ENCODE measurements around the gene NBEAL2. TPM values are rescaled to one million over a fixed set of nuclear protein-coding genes. Genes with fewer than 3 reads are reported as not detected.
"Not testable (repeated sequence)": the region's sequence is repeated elsewhere in the genome, so short reads cannot be mapped to it uniquely, and the experiment has no call there.

NBEAL2 gene
- total RNA-seq, 1 donor from 2014 or later: 12.2 TPM

DNA sequence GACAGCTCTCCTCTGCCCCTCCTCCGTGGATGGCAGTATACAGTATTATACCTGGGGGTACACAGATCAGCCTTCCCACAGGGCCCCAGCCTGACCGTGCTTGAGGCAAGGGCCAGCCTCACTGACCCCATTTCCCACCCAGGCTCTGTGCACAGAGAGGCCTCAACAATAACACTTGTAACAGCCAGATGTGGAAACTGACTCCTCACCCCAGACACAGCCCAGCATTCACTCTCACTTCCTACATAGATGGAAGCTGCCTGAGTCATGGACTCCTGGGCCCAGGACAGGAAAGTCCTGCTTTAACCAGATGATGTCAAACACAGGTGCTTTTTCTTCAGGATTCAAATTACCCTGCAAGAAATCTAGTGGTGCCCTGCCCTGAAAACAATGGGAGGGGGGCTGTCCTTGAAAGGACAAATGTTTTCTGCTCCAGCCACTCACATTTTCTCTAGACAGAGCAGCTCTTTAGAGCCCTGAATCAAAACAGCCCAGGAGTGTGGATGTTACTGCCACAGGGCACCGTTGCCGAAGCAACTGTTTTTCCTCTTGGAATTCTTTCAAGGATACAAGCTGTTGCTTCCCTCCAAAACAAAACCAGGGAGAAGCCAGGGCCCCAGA lies 19.3 kb upstream of the NBEAL2 start:
- DNase-seq (ENCODE audit: low spot score): no peak
- peak; percentile 11 for ATAC-seq

DNA sequence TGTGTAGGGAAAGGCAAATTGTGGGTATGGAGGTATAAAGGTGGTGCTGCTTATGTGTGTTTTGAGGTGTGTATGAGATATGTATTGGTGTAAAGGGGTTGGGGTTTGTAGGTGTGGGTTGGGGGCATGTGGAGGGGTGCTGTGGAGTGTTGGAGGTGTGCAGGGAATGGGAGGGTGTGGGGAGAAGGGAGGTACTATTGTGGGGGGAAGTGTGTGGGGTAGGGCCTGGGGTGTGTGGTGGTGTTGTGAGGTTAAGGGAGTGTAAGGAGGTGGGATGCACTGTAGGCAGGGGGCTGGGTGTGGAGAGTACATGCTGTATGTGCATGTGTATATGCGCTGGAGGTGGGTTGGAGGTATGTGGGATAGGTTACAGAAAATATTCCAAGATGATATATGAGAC lies 18.6 kb upstream of the NBEAL2 start:
- ATAC-seq (no peak), DNase-seq (ENCODE audit: low spot score) (no peak)

DNA sequence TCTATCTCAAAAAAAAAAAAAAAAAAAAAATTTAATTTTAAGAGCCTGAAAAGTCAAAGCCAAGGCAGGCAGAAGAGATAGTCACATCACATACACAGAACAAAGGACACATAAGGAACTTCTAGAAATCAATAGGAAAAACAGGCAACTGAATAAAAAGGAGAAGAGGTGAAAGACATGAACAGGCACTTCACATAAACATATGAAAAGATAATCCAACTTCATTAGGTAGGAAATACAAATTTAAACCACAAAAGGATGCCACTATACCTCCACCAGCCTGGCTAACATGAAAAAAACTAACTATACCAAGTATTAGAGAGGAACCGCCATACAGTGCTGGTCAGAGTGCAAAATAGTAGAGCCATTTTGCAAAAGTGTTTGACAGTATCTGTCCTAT lies 17.0 kb upstream of the NBEAL2 start:
- no peak for DNase-seq (ENCODE audit: low spot score)
- no peak for ATAC-seq

DNA sequence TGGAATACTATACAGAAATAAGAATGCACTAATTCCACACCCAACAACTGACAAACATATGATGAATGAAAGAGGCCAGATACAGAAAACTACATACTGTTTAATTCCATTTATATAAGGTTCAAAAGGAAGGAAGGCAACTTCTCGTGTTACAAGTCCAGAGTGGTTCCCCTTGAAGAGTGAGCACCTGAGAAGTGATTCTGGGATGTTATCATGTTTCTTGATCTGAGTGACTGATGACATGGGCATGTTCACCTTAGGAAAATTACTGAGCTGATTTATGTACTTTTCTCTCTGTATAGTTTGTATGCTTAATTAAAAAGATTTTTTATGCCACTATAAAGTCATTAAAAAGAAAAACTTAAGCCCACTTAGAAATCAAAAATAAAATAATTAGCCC lies 16.5 kb upstream of the NBEAL2 start:
- no peak for ATAC-seq
- DNase-seq (ENCODE audit: low spot score): no peak

DNA sequence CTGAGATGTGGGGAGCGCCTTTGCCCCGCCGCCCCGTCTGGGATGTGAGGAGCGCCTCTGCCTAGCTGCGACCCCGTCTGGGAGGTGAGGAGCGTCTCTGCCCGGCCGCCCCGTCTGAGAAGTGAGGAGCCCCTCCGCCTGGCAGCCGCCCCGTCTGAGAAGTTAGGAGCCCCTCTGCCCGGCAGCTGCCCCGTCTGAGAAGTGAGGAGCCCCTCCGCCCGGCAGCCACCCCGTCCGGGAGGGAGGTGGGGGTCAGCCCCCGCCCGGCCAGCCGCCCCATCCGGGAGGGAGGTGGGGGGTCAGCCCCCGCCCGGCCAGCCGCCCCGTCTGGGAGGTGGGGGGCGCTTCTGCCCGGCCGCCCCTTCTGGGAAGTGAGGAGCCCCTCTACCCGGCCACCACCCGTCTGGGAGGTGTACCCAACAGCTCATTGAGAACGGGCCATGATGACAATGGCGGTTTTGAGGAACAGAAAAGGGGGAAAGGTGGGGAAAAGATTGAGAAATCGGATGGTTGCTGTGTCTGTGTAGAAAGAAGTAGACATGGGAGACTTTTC lies 15.4 kb upstream of the NBEAL2 start:
- DNase-seq (ENCODE audit: low spot score); ATAC-seq: not testable (repeated sequence)

DNA sequence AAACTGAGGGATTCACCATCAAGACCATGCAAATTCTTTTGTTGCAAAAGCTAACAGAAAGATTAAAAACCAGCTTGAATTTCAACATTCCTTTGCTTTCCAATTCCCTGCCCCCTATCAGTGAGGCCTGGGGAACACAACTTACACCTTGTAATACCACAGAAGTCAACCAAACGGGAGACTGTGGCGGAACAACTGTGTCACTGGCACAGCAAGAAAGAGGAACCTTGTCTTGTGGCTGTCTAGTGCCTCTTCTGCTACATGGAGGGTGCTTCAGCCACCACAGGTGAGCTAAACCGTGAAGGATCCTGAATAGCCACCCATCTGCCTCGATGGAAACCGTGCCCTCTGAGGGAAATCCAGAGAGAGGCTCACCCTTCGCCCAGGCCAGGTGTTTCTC lies 14.3 kb upstream of the NBEAL2 start:
- ATAC-seq: no peak
- no peak for DNase-seq (ENCODE audit: low spot score)

DNA sequence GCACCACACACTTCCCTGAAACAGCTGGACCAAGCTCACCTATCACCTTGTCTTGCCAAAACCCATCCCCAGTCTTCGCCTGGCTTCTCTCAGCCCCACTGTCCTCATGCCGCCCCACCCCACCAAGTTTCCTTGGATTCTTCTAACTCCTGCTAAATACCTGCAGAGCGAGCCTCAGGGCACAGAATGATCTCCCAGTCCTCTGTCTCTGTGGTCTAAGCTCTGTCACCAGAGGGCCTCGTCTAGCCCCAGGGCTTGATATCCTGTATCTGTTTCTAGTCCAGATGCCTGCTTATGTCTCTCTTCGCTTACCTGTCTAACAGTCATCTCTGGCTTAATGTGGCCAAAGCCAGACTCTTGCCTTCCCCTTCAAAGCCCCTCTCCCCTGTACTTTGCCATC lies 12.7 kb upstream of the NBEAL2 start:
- DNase-seq (ENCODE audit: low spot score) (no peak), ATAC-seq (no peak)

DNA sequence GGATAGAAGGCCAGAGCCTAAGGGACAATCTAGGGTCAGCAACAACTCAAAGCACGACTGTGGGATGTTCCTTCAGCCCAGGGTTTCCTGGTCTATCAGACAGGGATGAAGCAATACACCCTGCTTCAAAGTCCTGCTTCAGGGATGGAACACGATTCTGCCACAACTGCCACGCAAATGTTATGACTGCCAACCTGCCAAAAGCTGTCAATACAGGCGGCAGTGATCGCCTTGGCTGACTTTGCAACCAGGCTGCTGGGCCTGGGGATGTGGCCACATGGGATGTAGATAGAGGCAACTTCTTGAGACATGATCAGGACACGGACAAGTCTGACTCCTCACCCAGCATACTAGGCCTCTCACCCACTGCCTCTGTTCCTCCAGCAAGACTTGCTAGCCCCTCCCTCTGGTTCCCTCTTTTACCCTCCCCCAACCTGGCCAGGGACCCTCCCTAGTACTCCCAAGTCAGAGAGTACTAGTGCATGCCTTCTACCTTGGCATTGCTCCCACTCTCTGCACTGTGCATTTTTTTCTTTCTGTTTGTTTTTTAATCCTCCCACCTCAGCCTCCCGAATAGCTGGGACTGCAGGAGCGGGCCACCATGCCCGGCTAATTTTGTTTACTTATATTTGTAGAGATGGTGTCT lies 10.6 kb upstream of the NBEAL2 start:
- peak; percentile 58 for ATAC-seq
- DNase-seq (ENCODE audit: low spot score): peak; percentile 86

DNA sequence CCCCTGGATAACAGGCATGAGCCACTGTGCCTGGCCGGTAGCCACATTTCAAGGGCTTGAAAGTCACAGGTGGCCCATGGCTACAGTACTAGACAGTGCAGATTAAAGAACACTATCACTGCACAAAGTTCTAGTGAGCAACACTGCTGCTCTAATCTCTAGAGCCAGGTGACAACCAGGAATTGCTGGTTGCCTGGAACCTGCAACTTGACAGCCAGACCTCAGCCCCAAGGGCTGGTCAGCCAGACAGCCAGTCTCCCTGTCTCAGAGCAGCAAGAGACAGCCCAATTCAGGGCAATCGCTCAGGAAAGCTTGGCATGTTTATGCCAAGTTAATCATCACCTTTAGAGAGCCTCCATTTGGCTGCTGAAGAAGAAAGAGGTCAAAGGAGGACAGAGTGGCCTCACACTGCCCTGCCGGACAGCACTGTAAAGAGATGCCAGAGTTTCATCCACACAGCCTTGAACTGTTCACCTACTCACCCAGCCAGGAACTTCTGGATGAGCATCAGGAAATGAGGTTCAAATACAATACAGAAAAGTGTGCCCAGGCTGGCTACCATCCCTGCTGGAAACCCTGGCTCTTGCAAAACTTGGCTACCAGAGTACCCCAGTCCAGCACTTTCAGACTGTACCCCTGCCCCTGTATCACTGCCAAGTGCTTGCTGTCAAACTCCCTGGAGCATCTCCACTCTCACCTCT lies 8.9 kb upstream of the NBEAL2 start:
- DNase-seq (ENCODE audit: low spot score) (peak; percentile 94), ATAC-seq (peak; percentile 77)

DNA sequence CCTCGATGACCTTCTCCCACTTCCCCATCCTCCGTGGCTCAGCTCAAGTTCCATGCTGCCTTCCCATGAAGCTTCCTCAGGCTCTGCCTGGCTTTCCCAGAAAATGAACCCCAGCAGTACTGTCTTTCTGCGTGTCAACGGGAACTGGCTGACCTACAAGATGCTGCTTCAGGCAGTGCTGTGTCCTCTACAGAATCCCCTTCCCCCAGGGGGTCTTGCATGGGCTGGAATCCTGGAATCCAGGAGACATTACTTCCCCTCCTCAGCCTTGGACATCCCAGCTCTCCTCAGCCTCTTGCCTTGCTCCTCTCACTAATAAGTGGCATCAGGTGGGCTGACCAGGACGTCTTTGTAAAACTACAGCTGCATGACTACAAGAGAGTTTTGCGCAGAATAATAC lies 8.3 kb upstream of the NBEAL2 start:
- no peak for ATAC-seq
- DNase-seq (ENCODE audit: low spot score): no peak

DNA sequence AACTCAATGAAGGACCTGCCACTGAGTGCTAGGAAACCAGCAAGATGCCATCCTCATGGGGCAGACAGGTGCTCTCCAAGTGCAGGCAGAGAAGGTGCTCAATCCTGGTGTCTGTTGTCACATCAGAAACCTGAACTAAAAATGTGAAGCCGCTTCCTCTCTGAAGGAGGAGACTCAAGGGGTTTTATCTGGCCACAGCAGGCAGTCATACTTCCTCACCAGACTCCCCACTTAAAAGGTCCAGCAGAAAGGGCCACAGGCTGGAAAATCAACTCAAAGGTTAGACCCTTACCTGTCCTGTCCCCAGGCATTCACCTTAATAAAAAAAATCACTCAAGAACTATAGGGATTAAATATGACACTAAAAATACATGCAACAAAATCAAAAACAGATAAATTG lies 7.7 kb upstream of the NBEAL2 start:
- DNase-seq (ENCODE audit: low spot score) (no peak), ATAC-seq (no peak)

DNA sequence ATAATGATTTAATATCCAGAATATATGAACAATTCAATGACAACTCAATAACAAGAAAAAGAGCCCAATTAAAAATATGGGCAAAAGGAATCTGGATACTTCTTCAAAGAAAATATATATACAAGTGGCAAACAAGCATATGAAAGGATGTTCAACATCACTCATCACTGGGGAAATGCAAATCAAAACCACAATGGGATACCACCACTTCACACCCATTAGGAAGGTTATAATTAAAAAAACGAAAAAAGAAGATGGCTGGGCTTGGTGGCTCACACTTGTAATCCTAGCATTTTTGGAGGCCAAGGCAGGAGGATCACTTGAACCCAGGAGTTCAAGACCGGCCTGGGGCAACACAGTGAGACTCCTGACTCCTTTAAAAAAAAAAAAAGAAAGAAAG lies 7.1 kb upstream of the NBEAL2 start:
- ATAC-seq (no peak), DNase-seq (ENCODE audit: low spot score) (no peak)

DNA sequence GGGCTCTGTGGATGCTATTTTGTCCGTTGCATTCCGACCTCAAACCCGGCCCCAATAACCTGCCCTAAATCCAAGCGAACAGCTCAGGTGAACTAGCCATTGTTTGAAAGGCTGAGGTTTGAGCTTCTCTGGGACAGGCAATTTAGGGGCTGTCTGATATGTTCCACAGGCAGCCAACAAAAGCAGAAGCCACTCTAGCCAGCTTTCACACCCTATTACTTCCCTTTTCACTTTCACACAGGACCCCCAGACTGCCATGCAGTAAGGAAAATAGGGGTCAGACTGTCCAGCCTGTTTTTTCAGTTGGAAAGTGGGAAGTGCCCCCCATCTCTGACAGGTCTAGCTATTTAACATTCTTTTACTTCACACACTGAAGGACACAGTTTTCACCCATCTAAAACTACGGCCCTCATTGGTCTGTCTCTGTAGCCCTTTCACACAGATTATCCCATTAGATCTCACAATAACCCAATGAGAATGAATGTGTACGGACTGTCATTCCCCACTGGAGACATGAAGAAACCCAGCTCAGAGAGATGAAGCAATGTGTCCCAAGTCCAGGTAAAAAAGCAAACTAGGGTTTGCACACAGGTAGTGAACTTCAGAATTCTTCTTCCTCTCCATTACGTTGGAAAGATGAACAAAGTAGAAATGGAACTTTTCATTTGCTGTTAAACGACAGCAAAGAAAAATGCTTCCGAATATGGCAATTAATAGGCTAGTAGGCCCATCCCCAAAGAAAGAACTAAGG lies 4.9 kb upstream of the NBEAL2 start:
- peak; percentile 0 for ATAC-seq
- no peak for DNase-seq (ENCODE audit: low spot score)

DNA sequence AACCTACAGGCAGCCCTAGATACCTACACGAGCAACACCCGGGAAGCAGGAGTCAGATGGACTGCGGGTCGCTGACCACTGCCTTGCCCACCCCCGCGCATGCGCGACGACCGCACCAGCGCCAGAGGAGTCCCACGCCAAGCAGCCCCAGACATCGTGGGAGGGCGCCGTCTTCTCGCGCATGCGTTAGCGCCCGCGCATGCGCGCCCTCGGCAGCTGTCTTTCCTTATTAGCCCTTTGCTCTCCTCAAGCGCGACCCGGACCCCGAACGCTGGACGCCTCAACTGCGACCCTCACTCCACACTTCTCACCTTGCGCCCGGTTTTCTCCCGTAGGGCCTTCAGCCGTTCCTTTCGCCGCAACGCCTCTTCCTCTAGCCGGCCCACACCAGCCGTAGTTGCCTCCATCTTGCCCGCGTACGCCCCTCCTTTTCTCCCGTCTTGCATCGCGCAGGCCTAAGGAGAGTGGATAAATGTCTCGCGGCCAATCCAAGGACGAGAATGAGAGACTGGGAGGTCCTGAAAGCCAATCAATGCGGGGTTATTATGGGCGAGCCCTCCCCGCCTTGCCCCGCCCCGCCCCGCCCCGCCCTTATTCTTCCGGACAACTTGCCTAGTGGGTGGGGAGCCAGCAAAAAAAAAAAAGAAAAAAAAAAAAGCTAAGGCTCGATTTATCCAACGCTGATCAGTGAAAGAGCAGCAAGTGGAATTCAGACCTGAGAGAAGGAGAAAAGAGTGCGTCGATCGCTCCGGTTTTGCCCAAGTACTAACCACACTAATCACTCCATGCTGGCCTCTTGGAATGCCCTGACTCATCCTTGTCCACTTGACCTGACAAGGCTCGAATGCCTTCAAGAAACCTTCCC lies 2.9 kb upstream of the NBEAL2 start, which contains the start of gene CCDC12:
Gene CCDC12, minus strand, starts transcription at position 420 of the 865 bp plus-strand sequence. Its CDS starts 13 bp downstream, at position 407.
- ATAC-seq (peak; percentile 77), DNase-seq (ENCODE audit: low spot score) (peak; percentile 97)

DNA sequence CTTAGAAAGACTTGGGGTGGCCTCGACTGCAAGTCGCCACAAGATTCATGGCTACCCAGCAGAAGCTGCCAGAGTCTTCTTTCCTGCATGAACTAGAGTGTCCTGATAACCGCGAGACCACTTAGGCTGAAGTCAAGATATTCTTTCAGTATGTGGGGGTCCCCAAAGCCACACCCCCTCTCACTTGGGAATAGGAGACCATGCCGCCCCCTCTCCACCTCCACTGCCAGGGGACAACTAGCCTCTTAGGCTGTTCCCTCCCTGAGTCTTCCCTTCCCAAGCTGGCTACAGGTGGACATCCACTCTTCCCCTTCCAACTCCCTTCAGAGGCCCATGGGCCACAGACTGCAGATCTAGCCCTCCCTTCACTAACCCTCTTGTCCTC lies 1.7 kb upstream of the NBEAL2 start:
- DNase-seq (ENCODE audit: low spot score): no peak

DNA sequence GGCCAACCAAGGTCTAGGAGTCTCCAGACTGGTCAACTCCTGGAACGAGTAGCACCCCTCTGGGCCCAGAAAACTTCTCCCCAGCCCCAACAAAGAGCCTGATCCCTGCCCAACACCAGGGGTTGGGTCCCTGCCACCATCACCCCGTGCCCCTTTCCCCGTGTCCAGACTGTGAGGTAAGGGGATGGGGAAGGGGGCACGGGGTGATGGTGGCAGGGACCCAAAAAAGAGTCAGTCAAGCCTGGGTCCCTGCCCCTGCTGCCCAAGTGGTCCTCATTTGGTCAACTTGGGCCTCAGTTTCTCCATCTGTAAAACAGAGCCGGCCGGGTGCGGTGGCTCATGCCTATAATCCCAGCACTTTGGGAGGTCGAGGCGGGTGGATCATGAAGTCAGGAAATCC lies 1.1 kb upstream of the NBEAL2 start:
- no peak for DNase-seq (ENCODE audit: low spot score)
- ATAC-seq: no peak

More for the DNA sequence above, 1.7 kb upstream of the NBEAL2 start:
- ATAC-seq: no peak

DNA sequence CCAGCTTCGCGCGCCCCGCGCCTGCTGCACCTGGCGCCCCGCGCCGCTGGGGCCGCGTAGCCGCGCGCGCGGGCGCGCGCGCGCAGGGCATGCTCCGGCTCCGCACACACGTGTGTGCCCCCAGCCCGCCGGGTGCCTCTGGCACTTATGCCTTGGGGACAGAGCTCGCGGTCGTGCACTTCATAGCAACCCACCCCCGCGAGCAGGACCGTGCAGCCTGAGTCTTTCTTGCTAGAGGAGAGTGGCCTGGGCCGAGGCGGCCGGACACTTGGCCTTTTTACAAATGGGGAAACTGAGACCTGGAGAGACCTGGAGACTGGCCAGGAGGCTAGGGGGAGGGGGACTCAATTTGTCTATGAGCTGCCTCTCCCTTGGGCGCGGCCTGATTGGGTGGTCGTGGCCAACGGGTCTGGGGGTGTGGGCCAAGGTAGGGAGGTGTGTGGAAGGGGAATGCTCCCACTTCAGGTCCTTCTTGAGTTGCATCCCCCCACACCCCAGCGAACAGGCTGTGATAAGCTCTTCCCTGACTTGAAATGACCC lies 562 bp downstream of the NBEAL2 start:
- peak; percentile 70 for DNase-seq (ENCODE audit: low spot score)
- no peak for ATAC-seq

DNA sequence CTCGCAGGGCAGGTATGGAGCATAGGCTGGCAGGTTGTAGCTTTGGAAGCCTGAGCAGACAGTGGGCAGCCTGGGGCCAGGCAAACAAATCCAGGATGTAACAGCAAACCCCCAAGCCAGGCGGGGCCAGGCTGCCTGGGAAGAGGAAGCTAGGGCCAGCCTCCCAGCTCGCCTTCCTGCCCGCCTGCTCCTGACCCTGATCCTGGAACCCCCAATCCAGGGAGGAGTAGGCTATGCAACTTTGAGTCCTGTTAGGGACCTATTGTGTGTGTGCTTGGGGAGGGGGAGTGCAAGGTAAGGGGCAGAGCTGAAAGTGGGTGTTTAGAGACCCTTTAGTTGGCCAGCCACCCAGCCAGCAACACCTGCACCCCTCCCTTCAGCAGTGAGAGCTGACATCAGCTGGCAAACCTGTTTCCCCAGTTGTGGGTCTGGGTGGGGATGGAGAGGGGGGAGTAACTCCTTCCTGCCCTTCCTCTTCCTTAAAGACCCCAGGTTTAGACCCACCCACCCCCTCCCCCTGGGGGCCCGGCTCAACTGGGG lies 2.5 kb downstream of the NBEAL2 start:
- no peak for ATAC-seq

DNA sequence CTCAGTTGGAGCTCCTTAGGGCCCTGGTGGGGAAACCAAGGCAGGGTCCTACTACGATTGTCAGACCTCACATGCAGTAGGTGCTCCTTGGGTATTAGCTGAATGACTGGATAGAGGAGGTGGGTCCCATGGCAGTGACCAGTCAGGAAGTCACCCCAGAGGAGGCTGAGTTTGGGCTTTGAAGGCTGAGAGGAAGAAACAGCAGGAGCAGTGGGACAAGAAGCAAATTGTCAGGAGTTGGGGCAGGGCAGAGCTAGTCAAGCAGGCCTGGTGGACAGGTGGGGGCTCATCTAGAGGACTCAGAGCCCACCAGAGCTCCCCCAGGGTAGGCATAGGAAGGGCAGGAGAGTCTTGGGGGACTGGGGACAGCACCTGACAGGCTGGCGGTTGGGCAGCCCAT lies 3.1 kb downstream of the NBEAL2 start:
- ATAC-seq (no peak), DNase-seq (ENCODE audit: low spot score) (no peak)

More for the DNA sequence above, 2.5 kb downstream of the NBEAL2 start:
- no peak for DNase-seq (ENCODE audit: low spot score)
